WTC11 (cell line): ENCODE measurements around the gene COL4A1. TPM values are rescaled to one million over a fixed set of nuclear protein-coding genes. Genes with fewer than 3 reads are reported as not detected.
A peak's percentile ranks its signal among the peaks of the same experiment; 100 is the strongest.
"Not testable (repeated sequence)": the region's sequence is repeated elsewhere in the genome, so short reads cannot be mapped to it uniquely, and the experiment has no call there.

ENCODE experiments used
- ATAC-seq: fragments of 200-7000 bp; cut with Tn5 transposase; 2 replicates; pipeline ENCODE4 v1.10.0; 2021; ENCODE audit warnings: mild to moderate bottlenecking, moderate library complexity
- CTCF ChIA-PET: fragments of 300-600 bp; sonication (Branson Sonifier 250); formaldehyde crosslinking; loops from one replicate; lab custom pipeline; 2021; ENCODE audit warnings: antibody characterized with exemption; lab: Charles Lee
- POLR2A ChIA-PET: fragments of 350-600 bp; sonication (Branson Sonifier 250); formaldehyde crosslinking; loops from one replicate; lab custom pipeline; 2021; ENCODE audit warnings: antibody characterized with exemption; lab: Charles Lee
- DNase-seq: peaks from one replicate; pipeline ENCODE4 v3.0.0; 2021; ENCODE audit warnings: low spot score
- H3K27ac Mint-ChIP-seq: 2 replicates; pipeline ENCODE4 v1.8.0; 2021; ENCODE audit warnings: mixed read lengths
- H3K27me3 Mint-ChIP-seq: 2 replicates; pipeline ENCODE4 v1.8.0; 2021; ENCODE audit warnings: low read depth, mild to moderate bottlenecking, moderate library complexity, mixed read lengths
- H3K36me3 Mint-ChIP-seq: 2 replicates; pipeline ENCODE4 v1.8.0; 2021; ENCODE audit warnings: mixed read lengths
- H3K4me1 Mint-ChIP-seq: 2 replicates; pipeline ENCODE4 v1.8.0; 2022; ENCODE audit warnings: mixed read lengths
- H3K4me3 Mint-ChIP-seq: 2 replicates; pipeline ENCODE4 v1.8.0; 2021; ENCODE audit warnings: mild to moderate bottlenecking, moderate library complexity, mixed read lengths
- H3K9me3 Mint-ChIP-seq: 2 replicates; pipeline ENCODE4 v1.8.0; 2021; ENCODE audit warnings: mixed read lengths
- CREM ChIP-seq: sonication (generic); formaldehyde crosslinking; IDR thresholded peaks from 2 replicates; pipeline ENCODE4 v1.8.1; 2022; ENCODE audit warnings: mild to moderate bottlenecking, missing genetic modification reagents, moderate library complexity
- EMX1 ChIP-seq: fragments of 250-450 bp; sonication (Bioruptor Pico); IDR thresholded peaks from 2 replicates; pipeline ENCODE4 v1.8.0; 2021; ENCODE audit warnings: mild to moderate bottlenecking
- FOXJ3 ChIP-seq: sonication (generic); formaldehyde crosslinking; IDR thresholded peaks from 2 replicates; pipeline ENCODE4 v1.9.0; 2021; ENCODE audit warnings: missing genetic modification reagents, mild to moderate bottlenecking, borderline replicate concordance
- RELA ChIP-seq: sonication (generic); formaldehyde crosslinking; IDR thresholded peaks from 2 replicates; pipeline ENCODE4 v1.8.1; 2022; ENCODE audit warnings: missing genetic modification reagents, mild to moderate bottlenecking, borderline replicate concordance
- SOX15 ChIP-seq: fragments of 250-450 bp; sonication (Bioruptor Pico); IDR thresholded peaks from 2 replicates; pipeline ENCODE4 v1.9.0; 2021; ENCODE audit warnings: mild to moderate bottlenecking
- SP1 ChIP-seq: sonication (generic); formaldehyde crosslinking; conservative IDR thresholded peaks from 2 replicates; pipeline ENCODE4 v1.8.1; 2022; ENCODE audit warnings: missing genetic modification reagents
- ZBTB21 ChIP-seq: sonication (generic); formaldehyde crosslinking; IDR thresholded peaks from 2 replicates; pipeline ENCODE4 v1.8.1; 2023; ENCODE audit warnings: mild to moderate bottlenecking, missing genetic modification reagents, borderline replicate concordance
- ZNF121 ChIP-seq: sonication (generic); formaldehyde crosslinking; IDR thresholded peaks from 2 replicates; pipeline ENCODE4 v1.8.0; 2023; ENCODE audit warnings: missing genetic modification reagents
- ZNF219 ChIP-seq: sonication (generic); formaldehyde crosslinking; IDR thresholded peaks from 2 replicates; pipeline ENCODE4 v1.8.0; 2023; ENCODE audit warnings: missing genetic modification reagents, mild to moderate bottlenecking, borderline replicate concordance
- ZNF416 ChIP-seq: fragments of 250-450 bp; sonication (Bioruptor Pico); IDR thresholded peaks from 2 replicates; pipeline ENCODE4 v1.9.0; 2021; ENCODE audit warnings: mild to moderate bottlenecking, inconsistent platforms
- total RNA-seq: library from RNA; stranded (reverse); gene quantifications from 3 replicates; pipeline ENCODE4 v1.2.3, GENCODE V29; 2021
- TF ChIP-seq, protein P1 (sequence below): sonication (generic); formaldehyde crosslinking; IDR thresholded peaks from 2 replicates; pipeline ENCODE4 v1.8.0; 2022; ENCODE audit warnings: missing genetic modification reagents
- TF ChIP-seq, protein P2 (sequence below): fragments of 250-450 bp; sonication (Bioruptor Pico); IDR thresholded peaks from 2 replicates; pipeline ENCODE4 v2.1.2; 2022; ENCODE audit warnings: mild to moderate bottlenecking, moderate library complexity
- TF ChIP-seq, protein P3 (sequence below): sonication (generic); formaldehyde crosslinking; IDR thresholded peaks from 2 replicates; pipeline ENCODE4 v1.8.1; 2022; ENCODE audit warnings: low read depth, mild to moderate bottlenecking, moderate library complexity, missing genetic modification reagents, borderline replicate concordance
- TF ChIP-seq, protein P4 (sequence below): sonication (generic); formaldehyde crosslinking; IDR thresholded peaks from 2 replicates; pipeline ENCODE4 v1.8.0; 2023; ENCODE audit warnings: mild to moderate bottlenecking, missing genetic modification reagents
- TF ChIP-seq, protein P5 (sequence below): fragments of 200-600 bp; IDR thresholded peaks from 2 replicates; pipeline ENCODE4 v1.8.0; 2022; ENCODE audit warnings: antibody characterized with exemption
- TF ChIP-seq, protein P6 (sequence below): sonication (generic); formaldehyde crosslinking; IDR thresholded peaks from 2 replicates; pipeline ENCODE4 v1.8.1; 2023; ENCODE audit warnings: mild to moderate bottlenecking, missing genetic modification reagents, moderate library complexity
- TF ChIP-seq, protein P7 (sequence below): fragments of 250-450 bp; sonication (Bioruptor Pico); IDR thresholded peaks from 2 replicates; pipeline ENCODE4 v1.9.0; 2021; ENCODE audit warnings: mild to moderate bottlenecking

Gene COL4A1
- total RNA-seq, 1 experiment from 2014 or later, result 89.6 TPM

DNA sequence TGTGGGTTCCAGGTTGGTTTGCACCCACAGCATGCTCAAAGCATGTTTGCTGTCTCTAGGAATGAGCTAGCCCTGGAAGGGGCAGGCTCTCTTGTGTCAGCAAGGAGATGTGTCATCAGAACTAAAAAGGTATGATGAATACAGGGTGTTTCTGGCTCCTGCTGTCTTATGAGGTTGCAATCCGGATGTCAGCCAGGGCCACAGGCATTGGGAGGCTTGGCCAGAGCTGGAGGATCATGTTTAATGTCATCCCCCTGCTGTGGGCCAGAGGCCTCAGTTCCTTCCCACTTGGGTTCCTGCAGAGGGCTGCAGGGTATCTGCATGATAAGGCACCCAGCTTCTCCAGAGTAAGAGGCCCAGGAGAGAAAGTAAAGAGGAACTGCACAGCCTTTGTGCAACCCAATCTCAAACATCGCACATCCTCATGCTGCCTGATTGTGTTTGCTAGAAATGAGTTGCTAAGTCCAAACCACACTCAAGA lies 193.6 kb downstream of the COL4A1 start:
- TF ChIP-seq, protein P1, sequence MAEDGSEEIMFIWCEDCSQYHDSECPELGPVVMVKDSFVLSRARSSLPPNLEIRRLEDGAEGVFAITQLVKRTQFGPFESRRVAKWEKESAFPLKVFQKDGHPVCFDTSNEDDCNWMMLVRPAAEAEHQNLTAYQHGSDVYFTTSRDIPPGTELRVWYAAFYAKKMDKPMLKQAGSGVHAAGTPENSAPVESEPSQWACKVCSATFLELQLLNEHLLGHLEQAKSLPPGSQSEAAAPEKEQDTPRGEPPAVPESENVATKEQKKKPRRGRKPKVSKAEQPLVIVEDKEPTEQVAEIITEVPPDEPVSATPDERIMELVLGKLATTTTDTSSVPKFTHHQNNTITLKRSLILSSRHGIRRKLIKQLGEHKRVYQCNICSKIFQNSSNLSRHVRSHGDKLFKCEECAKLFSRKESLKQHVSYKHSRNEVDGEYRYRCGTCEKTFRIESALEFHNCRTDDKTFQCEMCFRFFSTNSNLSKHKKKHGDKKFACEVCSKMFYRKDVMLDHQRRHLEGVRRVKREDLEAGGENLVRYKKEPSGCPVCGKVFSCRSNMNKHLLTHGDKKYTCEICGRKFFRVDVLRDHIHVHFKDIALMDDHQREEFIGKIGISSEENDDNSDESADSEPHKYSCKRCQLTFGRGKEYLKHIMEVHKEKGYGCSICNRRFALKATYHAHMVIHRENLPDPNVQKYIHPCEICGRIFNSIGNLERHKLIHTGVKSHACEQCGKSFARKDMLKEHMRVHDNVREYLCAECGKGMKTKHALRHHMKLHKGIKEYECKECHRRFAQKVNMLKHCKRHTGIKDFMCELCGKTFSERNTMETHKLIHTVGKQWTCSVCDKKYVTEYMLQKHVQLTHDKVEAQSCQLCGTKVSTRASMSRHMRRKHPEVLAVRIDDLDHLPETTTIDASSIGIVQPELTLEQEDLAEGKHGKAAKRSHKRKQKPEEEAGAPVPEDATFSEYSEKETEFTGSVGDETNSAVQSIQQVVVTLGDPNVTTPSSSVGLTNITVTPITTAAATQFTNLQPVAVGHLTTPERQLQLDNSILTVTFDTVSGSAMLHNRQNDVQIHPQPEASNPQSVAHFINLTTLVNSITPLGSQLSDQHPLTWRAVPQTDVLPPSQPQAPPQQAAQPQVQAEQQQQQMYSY, result no peak
- no peak for TF ChIP-seq RELA
- TF ChIP-seq, protein P2, sequence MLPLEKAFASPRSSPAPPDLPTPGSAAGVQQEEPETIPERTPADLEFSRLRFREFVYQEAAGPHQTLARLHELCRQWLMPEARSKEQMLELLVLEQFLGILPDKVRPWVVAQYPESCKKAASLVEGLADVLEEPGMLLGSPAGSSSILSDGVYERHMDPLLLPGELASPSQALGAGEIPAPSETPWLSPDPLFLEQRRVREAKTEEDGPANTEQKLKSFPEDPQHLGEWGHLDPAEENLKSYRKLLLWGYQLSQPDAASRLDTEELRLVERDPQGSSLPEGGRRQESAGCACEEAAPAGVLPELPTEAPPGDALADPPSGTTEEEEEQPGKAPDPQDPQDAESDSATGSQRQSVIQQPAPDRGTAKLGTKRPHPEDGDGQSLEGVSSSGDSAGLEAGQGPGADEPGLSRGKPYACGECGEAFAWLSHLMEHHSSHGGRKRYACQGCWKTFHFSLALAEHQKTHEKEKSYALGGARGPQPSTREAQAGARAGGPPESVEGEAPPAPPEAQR, result no peak
- TF ChIP-seq, protein P3, sequence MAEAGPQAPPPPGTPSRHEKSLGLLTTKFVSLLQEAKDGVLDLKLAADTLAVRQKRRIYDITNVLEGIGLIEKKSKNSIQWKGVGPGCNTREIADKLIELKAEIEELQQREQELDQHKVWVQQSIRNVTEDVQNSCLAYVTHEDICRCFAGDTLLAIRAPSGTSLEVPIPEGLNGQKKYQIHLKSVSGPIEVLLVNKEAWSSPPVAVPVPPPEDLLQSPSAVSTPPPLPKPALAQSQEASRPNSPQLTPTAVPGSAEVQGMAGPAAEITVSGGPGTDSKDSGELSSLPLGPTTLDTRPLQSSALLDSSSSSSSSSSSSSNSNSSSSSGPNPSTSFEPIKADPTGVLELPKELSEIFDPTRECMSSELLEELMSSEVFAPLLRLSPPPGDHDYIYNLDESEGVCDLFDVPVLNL, result no peak
- TF ChIP-seq ZNF219, result no peak
- no peak for TF ChIP-seq FOXJ3 (CRISPR knock-in tag)
- TF ChIP-seq CREM, result no peak
- TF ChIP-seq EMX1, result no peak
- TF ChIP-seq, protein P4, sequence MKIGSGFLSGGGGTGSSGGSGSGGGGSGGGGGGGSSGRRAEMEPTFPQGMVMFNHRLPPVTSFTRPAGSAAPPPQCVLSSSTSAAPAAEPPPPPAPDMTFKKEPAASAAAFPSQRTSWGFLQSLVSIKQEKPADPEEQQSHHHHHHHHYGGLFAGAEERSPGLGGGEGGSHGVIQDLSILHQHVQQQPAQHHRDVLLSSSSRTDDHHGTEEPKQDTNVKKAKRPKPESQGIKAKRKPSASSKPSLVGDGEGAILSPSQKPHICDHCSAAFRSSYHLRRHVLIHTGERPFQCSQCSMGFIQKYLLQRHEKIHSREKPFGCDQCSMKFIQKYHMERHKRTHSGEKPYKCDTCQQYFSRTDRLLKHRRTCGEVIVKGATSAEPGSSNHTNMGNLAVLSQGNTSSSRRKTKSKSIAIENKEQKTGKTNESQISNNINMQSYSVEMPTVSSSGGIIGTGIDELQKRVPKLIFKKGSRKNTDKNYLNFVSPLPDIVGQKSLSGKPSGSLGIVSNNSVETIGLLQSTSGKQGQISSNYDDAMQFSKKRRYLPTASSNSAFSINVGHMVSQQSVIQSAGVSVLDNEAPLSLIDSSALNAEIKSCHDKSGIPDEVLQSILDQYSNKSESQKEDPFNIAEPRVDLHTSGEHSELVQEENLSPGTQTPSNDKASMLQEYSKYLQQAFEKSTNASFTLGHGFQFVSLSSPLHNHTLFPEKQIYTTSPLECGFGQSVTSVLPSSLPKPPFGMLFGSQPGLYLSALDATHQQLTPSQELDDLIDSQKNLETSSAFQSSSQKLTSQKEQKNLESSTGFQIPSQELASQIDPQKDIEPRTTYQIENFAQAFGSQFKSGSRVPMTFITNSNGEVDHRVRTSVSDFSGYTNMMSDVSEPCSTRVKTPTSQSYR (CRISPR knock-in tag), result no peak
- H3K4me1 Mint-ChIP-seq, result peaks cover 21% of the 10 kb centered on the region
- peaks cover 14% of the 10 kb centered on the region for H3K27me3 Mint-ChIP-seq
- H3K9me3 Mint-ChIP-seq, result no peaks in the 10 kb centered on the region
- DNase-seq, result no peak
- ChIA-PET CTCF (interaction anchor here (1.3 kb wide), 1 partner anchor 19 kb away, joined by 5 read pairs; no protein-coding TSS in a partner anchor), POLR2A (no interaction called here)
- ATAC-seq, result no peak
- no peak overlapping the region for H3K27ac Mint-ChIP-seq
- no peaks in the 10 kb centered on the region for H3K36me3 Mint-ChIP-seq
- no peak overlapping the region for H3K4me3 Mint-ChIP-seq

DNA sequence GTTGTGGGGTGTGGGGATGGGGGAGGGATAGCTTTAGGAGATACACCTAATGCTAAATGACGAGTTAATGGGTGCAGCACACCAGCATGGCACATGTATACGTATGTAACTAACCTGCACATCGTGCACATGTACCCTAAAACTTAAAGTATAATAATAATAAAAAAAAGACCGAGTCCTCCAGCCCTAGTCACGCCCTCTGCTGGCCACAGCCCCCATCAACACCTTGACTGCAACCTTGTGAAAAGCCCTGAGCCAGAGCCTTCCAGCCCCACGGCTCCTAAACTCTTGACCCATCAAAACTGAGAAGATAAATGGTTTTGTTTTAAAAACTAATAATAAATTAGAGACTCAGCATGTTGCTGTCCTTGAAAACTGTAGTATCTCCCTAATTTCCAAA lies 194.6 kb downstream of the COL4A1 start:
- H3K36me3 Mint-ChIP-seq, H3K27ac Mint-ChIP-seq, POLR2A ChIA-PET, CTCF ChIA-PET, H3K4me3 Mint-ChIP-seq, H3K9me3 Mint-ChIP-seq, ATAC-seq: not testable (repeated sequence)
- Mint-ChIP-seq H3K4me1 (peaks cover 22% of the 10 kb centered on the region), H3K27me3 (peaks cover 14% of the 10 kb centered on the region)
- TF ChIP-seq, protein P5, sequence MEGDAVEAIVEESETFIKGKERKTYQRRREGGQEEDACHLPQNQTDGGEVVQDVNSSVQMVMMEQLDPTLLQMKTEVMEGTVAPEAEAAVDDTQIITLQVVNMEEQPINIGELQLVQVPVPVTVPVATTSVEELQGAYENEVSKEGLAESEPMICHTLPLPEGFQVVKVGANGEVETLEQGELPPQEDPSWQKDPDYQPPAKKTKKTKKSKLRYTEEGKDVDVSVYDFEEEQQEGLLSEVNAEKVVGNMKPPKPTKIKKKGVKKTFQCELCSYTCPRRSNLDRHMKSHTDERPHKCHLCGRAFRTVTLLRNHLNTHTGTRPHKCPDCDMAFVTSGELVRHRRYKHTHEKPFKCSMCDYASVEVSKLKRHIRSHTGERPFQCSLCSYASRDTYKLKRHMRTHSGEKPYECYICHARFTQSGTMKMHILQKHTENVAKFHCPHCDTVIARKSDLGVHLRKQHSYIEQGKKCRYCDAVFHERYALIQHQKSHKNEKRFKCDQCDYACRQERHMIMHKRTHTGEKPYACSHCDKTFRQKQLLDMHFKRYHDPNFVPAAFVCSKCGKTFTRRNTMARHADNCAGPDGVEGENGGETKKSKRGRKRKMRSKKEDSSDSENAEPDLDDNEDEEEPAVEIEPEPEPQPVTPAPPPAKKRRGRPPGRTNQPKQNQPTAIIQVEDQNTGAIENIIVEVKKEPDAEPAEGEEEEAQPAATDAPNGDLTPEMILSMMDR, result peak; percentile 71
- peak; percentile 67 for DNase-seq

DNA sequence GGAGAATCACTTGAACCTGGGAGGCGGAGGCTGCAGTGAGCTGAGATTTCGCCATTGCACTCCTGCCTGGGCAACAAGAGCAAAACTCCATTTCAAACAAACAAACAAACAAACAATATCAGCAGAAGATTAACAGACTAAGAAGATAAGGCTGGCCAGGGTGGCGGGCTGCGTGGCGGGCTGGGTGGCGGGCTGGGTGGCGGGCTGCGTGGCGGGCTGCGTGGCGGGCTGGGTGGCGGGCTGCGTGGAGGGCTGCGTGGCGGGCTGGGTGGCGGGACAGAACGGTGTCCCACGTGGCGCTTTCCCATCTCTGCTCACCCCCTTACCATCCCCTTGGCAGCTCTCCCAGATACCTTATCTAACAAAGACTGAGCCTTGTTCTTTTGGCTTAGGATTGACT lies 196.2 kb downstream of the COL4A1 start:
- H3K4me3 Mint-ChIP-seq, result no peak overlapping the region
- no peak overlapping the region for H3K27ac Mint-ChIP-seq
- no peaks in the 10 kb centered on the region for H3K9me3 Mint-ChIP-seq
- no peak for ATAC-seq
- DNase-seq, result no peak
- CTCF ChIA-PET, result no interaction called here
- POLR2A ChIA-PET, result no interaction called here
- peaks cover 10% of the 10 kb centered on the region for H3K27me3 Mint-ChIP-seq
- H3K4me1 Mint-ChIP-seq, result peaks cover 17% of the 10 kb centered on the region
- H3K36me3 Mint-ChIP-seq, result no peaks in the 10 kb centered on the region
- no peak for TF ChIP-seq SP1 (CRISPR knock-in tag)
- TF ChIP-seq, protein P6, sequence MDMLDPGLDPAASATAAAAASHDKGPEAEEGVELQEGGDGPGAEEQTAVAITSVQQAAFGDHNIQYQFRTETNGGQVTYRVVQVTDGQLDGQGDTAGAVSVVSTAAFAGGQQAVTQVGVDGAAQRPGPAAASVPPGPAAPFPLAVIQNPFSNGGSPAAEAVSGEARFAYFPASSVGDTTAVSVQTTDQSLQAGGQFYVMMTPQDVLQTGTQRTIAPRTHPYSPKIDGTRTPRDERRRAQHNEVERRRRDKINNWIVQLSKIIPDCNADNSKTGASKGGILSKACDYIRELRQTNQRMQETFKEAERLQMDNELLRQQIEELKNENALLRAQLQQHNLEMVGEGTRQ (CRISPR knock-in tag), result no peak
- TF ChIP-seq ZNF416 (CRISPR knock-in tag), result no peak
- TF ChIP-seq SOX15 (CRISPR knock-in tag), result no peak
- TF ChIP-seq, protein P7, sequence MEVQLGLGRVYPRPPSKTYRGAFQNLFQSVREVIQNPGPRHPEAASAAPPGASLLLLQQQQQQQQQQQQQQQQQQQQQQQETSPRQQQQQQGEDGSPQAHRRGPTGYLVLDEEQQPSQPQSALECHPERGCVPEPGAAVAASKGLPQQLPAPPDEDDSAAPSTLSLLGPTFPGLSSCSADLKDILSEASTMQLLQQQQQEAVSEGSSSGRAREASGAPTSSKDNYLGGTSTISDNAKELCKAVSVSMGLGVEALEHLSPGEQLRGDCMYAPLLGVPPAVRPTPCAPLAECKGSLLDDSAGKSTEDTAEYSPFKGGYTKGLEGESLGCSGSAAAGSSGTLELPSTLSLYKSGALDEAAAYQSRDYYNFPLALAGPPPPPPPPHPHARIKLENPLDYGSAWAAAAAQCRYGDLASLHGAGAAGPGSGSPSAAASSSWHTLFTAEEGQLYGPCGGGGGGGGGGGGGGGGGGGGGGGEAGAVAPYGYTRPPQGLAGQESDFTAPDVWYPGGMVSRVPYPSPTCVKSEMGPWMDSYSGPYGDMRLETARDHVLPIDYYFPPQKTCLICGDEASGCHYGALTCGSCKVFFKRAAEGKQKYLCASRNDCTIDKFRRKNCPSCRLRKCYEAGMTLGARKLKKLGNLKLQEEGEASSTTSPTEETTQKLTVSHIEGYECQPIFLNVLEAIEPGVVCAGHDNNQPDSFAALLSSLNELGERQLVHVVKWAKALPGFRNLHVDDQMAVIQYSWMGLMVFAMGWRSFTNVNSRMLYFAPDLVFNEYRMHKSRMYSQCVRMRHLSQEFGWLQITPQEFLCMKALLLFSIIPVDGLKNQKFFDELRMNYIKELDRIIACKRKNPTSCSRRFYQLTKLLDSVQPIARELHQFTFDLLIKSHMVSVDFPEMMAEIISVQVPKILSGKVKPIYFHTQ (CRISPR knock-in tag), result no peak
- TF ChIP-seq ZBTB21, result no peak
- no peak for TF ChIP-seq ZNF121 (CRISPR knock-in tag)
